Kidney tubule cell (primary cell): ENCODE results near the gene CEP72.
A peak's percentile ranks its signal among the peaks of the same experiment; 100 is the strongest.

Experiments
- DNase-seq: peaks from one replicate; pipeline ENCODE4 v3.0.0-alpha.2; 2018; ENCODE audit warnings: low spot score

Gene CEP72

GRCh38 chr5:638501-639252, 26.5 kb downstream of the CEP72 start:
- DNase-seq, result no peak

- DNase-seq, result no peak
Measured at GRCh38 chr5:639253-639530, 27.1 kb downstream of the CEP72 start.

GRCh38 chr5:639584-640213, 27.6 kb downstream of the CEP72 start:
- DNase-seq, result no peak

DNA sequence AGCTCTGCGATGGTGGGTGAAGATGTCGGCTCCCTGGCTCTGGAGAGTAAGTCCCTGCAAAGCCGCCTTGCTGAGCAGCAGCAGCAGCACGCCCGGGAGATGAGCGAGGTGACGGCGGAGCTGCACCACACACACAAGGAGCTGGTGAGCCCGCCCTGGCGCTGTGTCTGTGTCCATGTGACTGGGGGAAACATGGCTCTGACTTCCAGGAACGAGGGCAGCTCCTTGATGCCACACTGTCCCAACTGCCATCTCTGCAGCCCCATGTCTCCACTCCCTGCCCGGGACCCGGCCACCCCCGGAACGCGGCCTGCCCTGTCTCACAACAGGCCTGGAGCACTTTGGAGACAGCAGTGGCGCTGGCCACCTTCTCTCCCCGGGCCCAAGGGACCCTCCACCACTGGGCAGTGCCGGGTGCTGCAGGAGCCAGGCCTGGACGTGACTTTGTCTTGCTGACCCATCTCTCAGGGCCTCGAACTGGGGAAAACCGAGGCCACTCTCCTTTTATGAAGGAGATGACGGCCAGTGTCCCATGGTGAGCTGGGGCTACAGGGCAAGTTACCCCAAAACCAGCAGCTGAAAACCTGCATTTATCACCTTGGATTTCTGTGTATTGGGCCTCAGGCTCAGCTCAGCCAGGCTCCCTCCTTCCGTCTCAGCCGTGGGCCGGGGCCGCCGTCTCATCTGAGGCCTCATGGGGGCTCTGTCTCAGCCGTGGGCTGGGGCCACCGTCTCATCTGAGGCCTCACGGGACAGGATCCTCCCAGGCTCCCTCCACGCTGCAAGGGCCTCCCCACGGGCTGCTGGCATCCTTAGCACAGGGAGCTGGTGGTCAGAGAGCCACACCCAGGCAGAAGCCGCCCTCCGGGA, 28.6 kb downstream of the CEP72 start:
- no peak for DNase-seq

DNA sequence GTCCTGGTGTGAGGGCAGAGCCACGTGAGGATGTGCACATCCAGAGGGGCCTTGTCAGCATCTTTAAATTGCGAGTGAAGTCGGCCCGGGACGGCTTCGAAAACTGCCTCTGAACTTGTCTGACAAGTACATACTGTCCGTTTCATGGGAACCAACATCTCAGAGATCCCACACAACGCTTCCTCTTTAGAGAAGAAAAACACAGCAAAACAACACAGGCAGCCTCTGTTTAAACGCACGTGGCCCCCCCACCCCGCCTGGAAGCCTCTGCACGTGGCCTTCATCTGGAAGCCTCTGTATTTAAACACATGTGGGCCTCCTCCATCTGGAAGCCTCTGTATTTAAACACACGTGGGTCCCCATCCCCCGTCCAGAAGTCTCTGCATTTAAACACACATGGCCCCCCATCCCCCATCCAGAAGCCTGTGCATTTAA, 29.2 kb downstream of the CEP72 start:
- DNase-seq, result no peak

DNA sequence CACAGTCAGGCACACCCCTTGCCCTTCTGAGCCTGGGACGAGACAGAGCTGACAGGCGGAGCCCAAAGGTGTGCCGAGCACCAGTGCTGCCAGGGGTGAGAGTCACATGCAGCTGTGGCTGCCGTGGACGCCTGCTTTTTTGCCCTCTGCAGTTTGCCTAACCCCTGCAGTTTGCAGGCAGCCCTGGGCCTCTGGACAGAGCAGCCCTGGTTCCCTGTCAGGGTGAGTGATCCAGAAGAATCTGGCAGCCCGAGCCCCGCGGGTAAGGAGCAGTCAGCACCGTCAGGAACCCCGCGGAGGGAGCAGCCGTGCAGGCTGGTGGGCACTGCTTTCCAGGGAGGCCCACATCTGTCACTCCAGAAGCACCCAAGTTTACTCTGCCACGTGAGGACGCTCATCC, 30.3 kb downstream of the CEP72 start:
- DNase-seq, result no peak

DNA sequence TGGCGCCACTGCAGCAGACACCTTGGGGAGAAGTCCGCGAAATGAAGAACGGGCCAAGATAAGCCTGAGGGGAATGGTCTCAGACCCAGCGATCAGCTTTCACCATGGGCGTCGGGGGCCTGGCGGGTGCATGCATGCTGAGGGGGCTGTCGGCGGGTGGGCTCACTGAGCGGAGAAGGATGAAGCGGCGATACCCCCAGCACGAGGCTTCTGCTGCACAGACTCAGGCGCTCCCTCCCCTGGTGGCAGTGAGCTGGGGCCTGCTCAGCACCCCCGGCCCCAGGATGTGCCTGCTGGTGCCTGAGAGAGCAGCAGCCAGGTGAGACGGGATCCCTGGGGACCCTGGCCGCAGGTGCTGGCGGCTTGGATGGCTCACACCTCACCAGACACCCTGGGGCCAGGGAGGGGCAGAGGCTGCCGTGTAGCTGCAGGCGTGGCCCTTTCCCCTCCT, 31.2 kb downstream of the CEP72 start:
- DNase-seq, result no peak

- no peak for DNase-seq
Measured at GRCh38 chr5:643811-644271, 31.7 kb downstream of the CEP72 start.

GRCh38 chr5:644509-644908, 32.4 kb downstream of the CEP72 start:
- no peak for DNase-seq

- no peak for DNase-seq
Measured at GRCh38 chr5:644971-645370, 32.8 kb downstream of the CEP72 start.

DNA sequence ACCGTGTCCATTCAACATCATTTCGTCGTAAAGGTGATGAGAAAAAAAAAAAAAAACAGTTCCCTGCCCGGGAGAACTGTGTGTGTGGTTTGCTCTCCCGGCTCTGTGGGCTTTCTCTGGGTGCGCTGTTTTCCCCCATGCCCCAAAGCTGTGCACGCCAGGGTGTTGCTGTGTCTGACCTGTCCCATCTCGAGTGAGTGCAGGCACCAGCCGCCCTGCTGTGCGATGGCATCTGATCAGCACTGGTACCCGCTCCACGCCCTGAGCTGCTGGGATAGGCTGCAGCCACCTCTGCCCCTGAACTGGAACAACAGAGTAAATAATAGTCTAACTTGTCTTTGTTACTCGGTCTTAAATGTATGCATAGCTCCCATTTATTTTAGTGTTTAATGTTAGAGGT, 33.3 kb downstream of the CEP72 start:
- no peak for DNase-seq

- DNase-seq, result no peak
Measured at GRCh38 chr5:646396-647201, 34.5 kb downstream of the CEP72 start.

DNA sequence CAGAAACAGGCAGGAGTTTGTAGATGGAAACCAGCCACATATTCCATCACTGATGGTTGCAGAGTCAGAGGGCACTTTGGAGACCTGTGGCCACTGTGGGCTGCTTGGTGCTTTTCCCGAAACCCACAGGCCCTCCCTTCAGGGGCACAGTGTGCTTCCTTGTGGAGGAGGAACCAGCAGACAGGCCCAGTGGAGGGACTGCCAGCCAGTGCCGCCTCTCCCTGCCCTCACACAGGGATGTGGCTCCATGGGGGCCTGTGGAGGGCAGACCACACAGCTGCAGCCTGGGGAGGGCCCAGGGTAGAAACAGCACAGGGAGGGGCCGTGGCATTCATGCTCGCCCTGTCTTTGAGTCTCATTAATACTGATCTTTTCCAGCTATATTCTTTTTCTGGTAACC, 35.2 kb downstream of the CEP72 start:
- DNase-seq, result no peak

GRCh38 chr5:647727-648126, 35.6 kb downstream of the CEP72 start:
- DNase-seq, result no peak

DNA sequence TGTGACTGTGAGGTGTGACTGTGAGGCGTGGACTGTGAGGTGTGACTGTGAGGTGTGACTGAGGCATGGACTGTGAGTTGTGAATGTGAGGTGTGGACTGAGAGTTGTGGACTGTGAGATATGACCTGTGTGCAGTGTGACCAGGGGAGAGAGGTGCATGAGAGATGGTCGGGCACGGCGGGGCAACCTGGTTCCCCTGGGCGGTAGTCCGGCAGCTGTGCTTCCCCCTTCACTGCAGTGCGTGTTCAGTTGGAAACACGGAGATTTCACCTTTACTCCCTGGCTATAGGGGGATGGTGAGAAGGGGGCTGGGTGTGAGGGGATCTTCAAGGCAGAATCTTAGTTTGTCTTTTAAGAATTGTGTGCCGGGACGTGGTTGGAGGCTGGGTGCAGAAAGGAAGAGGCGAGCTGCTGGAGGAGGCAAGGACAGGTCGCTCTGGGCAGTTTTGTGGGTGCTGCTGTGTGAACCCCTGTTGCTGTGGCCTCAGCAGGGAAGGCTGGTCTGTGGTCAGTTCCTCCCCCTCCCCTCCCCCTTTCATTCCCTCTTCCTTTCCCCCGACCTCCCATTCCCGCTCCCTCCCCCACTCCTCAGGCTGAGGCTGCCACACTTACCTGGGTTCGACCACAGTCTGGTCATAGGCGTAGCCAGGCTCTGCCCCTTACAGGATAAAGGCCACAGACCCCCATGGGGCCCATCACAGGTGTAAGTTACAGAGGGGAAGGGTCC, 39.3 kb downstream of the CEP72 start:
- no peak for DNase-seq

GRCh38 chr5:652023-652515, 39.9 kb downstream of the CEP72 start:
- DNase-seq, result no peak

DNA sequence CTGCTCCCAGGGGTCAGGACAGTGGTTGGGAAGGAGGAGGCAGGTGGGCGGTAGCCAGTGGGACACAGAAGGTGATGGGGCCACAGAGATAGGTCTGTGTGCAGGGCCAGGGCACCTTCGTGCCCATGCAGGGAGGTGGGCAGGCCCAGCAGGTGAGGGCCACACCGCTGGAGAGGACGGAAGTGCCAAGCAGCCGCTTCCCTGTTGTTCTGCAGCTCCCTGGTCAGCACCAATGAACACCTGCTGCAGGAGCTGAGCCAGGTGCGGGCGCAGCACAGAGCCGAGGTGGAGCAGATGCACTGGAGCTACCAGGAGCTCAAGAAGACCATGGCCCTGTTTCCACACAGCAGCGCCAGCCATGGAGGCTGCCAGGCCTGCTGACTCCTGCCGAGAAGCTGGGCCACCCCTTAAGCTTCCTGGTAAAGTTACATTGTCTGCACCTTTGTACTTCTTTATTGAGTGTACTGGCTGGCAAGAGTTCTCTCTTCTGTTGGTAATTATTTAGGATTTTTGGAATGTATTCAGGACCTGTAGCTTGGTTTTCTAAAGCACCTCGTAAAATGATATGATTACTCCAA, 40.7 kb downstream of the CEP72 start:
- no peak for DNase-seq

DNA sequence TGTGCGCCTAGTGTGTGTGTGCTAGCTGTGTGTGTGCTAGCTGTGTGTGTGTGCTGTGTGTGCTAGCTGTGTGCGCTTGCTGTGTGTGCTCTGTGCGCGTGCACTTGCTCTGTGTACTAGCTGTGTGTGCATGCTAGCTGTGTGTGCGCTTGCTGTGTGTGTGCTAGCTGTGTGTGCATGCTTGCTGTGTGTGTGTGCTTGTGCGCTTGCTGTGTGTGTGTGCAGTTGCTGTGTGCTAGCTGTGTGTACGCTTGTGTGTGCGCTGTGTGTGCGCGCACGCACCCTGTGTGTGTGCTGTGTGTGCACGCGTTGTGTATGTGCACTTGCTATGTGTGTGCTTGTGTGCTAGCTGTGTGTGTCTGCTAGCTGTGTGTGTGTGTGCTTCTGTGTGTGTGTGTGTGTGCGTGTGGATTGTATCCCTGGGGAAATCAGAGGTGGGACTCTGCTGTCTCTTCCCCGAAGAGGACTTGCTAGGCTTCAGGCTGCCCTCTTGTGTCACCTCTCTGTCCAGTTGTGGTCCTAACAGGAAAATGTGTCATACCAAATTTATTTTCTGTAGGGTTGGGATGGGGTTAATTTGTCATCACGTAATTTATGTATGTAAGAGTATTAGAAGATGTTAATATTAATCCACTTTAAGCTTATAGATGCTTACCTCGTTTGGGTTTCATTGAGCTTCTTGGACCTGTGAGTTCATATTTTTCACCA, 42.1 kb downstream of the CEP72 start:
- DNase-seq, result no peak

- DNase-seq, result no peak
Measured at GRCh38 chr5:655406-655805, 43.3 kb downstream of the CEP72 start.

DNA sequence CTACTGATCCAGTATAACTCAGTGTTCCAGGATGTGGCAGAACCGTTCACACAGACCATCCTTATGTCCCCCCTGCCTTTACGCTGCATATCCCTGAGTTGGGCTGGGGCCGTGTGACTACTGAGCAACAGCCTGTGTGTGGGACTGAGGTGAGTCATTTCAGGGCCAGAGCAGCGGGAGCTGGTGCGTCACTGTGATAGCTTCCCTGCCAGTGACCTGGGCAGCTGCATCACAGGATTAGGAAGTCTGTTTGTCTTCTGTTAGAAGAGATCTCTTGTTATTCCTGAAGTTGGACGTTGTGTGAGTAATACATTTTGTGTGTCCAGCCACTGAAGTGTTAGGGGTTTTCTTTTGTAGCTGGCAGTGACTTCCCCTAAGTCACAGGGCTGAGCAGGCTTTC, 45.4 kb downstream of the CEP72 start:
- DNase-seq, result peak; percentile 79
